Fibroblast of mammary gland (primary cell): ENCODE results near the gene PHOSPHO1.
"Not testable (repeated sequence)": the region's sequence is repeated elsewhere in the genome, so short reads cannot be mapped to it uniquely, and the experiment has no call there.

ENCODE experiments used
- DNase-seq: peaks from one replicate; pipeline ENCODE4 v3.0.0-alpha.2; 2010; ENCODE audit warnings: low read depth
- H3K4me3 ChIP-seq: 2 replicates; pipeline ENCODE4 v1.5.1; 2011; ENCODE audit warnings: low read depth, mild to moderate bottlenecking, low read length, moderate library complexity; ENCODE audit not compliant: control insufficient read depth
- CTCF ChIP-seq: conservative IDR thresholded peaks from 2 replicates; pipeline ENCODE4 v1.5.1; 2011; ENCODE audit warnings: low read depth, low read length, inconsistent platforms; ENCODE audit not compliant: control insufficient read depth, insufficient read depth

PHOSPHO1 gene

GRCh38 chr17:49267912-49268311, 37.3 kb upstream of the PHOSPHO1 start:
- no peak overlapping the region for H3K4me3 ChIP-seq
- TF ChIP-seq CTCF: no peak
- DNase-seq: no peak

GRCh38 chr17:49266233-49266632, 35.6 kb upstream of the PHOSPHO1 start:
- no peak for TF ChIP-seq CTCF
- no peak overlapping the region for H3K4me3 ChIP-seq
- DNase-seq: no peak

- DNase-seq, H3K4me3 ChIP-seq: not testable (repeated sequence)
Measured at GRCh38 chr17:49261540-49261939, 31.0 kb upstream of the PHOSPHO1 start.

DNA sequence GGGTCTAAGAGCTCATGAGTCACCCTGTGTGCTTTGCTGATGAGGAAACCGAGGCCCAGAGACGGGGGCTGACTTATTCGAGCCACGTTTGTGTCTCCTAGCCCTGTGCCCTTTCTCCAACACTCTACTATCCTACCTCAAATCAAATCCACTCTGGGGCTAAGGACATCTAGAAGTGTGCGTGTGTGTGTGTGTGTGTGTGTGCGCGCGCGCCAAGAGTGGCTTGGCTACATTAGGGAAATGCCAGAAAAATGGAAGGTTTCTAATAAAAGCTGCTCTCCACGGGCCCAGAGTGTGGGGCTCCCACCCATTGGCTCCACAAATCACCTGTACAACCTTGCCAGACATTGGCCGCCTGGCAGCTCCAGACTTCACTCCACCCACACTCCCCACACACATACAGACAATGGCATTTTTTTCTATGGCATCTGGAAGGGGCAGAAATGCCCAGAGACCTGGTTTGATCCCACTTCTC, 30.3 kb upstream of the PHOSPHO1 start:
- peak overlapping the region; percentile 49 for H3K4me3 ChIP-seq
- no peak for DNase-seq
- no peak for TF ChIP-seq CTCF

GRCh38 chr17:49260011-49260816, 29.6 kb upstream of the PHOSPHO1 start:
- peak overlapping the region; percentile 49 for H3K4me3 ChIP-seq
- DNase-seq: peak; percentile 92
- TF ChIP-seq CTCF: no peak

DNA sequence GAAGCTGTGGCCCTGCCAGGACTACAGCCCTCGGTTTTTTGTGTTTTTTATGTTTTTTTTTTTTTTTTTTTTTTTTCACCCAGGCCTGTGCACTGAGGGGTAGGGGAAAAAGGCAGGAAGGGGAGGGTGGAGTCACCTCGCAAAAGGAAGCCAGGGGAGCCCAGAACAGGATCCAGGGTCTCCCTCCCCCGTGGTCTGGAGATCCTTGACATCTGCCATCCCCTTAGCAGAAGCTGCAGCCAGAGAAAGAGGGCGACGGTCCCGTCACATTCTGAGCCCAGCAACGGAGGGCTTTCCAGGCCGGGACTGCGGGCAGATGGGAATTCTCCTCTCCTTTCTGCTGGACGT, 29.1 kb upstream of the PHOSPHO1 start:
- DNase-seq: no peak
- H3K4me3 ChIP-seq: peak overlapping the region; percentile 49
- TF ChIP-seq CTCF: no peak

DNA sequence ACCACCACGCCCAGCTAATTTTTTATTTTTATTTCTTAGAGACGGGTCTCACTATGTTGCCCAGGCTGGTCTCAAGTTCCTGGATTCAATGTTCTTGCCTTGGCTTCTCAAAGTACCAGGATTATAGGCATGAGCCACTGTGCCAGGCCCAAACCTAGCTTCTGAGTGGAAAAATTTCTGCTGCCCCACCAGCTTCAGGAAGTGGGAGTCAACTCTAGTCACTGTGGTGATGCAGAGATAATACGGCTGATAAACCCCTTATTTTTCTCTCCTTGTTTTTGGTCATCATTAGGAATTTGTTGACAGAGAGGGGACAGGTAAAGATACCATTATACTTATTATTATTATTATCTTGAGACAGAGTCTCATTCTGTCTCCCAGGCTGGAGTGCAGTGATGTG, 27.8 kb upstream of the PHOSPHO1 start:
- H3K4me3 ChIP-seq: no peak overlapping the region
- no peak for TF ChIP-seq CTCF
- no peak for DNase-seq
